Inflammatory macrophage treated with lipopolysaccharide for 4 hours (primary cell): Measurements from ENCODE around the gene ALDH3A1.

Experiments
- DNase-seq: peaks from one replicate; pipeline ENCODE4 v3.0.0-alpha.2; 2020

The ALDH3A1 gene

DNA sequence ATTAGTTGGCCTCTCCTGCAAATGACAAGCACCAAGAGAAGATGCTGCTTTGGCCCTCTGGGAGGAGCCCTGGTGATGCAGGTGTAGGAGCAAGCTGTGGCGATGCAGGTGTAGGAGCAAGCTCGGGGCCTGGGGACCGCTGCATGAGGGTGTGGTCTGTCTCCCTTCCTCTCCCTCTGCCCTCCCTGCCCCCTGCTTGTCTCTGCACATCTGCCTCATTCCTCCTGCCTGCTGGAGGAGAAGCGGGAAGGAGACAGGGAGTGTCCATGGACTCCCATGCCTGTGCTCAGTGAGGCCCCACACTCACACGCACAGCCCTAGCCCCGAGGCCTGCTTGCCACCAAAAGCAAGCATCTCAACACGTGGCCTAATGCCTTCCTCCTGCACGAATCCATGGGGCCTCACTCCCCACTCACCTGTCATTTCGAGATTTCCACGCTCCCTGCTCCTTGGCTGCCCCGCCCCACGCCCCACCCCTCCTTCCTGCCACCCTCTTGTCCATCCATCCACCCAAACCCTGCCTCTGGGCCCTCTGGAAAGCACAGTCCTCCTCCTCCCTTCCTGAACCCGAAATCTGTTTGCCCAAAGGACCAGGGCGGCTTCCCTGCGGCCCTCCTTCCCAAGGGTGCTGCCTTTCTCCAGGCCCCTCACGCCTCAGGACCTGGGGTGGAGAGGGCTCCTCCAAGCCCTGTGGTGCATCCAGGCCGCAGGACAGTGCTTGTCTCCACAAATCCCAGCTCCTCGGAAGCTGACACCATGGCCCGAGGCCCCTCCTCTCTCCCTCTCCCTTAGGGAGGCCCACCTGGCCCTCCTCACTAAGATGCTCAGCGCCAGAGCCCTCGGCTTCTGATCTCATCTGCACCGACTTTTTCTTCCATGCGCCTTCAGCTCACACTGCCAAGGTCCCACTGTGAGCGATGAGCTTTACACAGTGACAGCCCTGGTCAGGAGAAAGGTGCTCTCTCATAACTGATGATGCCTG is 11.8 kb upstream of the ALDH3A1 start:
- DNase-seq: no peak

DNA sequence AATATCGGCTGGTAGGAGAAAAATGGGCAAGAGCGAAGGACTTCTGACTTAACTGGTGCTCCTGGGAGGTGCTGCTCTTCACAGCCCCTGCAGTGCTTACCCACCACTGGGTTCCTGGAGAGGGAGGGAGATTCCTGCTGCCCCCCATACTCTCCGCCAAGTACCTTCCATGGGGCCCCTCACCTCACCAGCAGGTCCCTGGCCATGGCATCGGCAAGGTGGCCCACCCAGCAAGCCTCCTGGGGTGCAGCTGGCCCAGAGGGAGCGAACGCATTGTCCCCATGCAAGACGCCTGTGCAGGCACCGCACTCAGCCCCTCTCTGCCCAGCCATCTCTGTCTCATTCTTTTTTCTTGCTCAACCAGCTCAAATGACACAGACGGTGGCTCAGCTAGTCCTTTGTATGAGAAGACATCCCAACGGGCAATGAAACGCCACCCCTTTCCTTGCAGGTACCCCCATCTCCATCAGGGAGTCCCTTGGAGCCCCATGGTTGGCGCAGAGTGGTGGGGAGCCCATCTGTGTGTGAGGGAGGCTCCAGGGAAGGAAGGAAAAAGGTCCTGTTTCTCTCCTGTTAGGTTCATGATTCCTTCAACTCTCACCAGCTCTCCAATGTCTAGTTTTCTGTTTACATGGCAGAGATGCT is 9.6 kb upstream of the ALDH3A1 start:
- DNase-seq: no peak

DNA sequence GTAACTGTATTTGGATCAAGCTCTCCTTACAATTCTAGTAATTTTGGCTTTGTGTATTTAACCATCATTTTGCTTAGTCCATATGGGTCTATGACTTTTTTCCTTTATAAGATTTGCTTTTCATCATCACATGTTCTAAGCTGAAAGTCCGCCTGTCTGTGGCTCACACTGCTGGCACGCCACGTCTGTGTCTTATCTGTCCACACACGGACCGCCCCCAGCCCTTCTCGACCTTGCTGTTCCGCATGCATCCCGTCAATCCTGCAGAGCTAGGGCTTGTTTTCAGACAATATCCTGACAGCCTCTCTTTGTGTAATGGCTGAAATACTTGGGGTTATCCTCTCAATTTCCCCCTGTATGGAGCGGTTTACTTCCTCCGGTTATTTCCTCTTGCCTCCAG is 8.4 kb upstream of the ALDH3A1 start:
- no peak for DNase-seq

GRCh38 chr17:19755821-19756510 is 7.9 kb upstream of the ALDH3A1 start:
- no peak for DNase-seq

DNA sequence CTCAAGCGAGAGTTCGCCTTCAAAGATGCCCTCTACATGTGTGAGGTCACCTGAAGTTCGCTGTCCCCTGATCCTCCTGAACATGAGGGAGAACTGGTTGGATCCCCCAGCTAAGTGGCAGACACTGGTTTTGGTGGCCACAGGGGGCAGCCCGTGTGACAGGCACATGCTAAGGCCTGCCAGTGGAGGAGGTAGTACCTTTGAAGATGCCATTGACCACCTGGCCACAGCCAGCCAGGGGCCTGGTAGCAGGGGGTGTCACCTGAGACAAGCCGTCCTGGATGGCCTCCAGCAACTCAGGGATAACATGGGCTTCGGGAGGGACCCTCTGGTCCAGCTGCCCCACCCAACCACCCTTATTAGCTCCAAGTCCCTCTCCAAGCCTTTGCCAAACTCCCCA is 7.3 kb upstream of the ALDH3A1 start:
- no peak for DNase-seq

GRCh38 chr17:19753661-19754463 is 5.8 kb upstream of the ALDH3A1 start:
- peak; percentile 25 for DNase-seq

- DNase-seq: peak; percentile 96
Measured at GRCh38 chr17:19753051-19753509, 5.0 kb upstream of the ALDH3A1 start.

DNA sequence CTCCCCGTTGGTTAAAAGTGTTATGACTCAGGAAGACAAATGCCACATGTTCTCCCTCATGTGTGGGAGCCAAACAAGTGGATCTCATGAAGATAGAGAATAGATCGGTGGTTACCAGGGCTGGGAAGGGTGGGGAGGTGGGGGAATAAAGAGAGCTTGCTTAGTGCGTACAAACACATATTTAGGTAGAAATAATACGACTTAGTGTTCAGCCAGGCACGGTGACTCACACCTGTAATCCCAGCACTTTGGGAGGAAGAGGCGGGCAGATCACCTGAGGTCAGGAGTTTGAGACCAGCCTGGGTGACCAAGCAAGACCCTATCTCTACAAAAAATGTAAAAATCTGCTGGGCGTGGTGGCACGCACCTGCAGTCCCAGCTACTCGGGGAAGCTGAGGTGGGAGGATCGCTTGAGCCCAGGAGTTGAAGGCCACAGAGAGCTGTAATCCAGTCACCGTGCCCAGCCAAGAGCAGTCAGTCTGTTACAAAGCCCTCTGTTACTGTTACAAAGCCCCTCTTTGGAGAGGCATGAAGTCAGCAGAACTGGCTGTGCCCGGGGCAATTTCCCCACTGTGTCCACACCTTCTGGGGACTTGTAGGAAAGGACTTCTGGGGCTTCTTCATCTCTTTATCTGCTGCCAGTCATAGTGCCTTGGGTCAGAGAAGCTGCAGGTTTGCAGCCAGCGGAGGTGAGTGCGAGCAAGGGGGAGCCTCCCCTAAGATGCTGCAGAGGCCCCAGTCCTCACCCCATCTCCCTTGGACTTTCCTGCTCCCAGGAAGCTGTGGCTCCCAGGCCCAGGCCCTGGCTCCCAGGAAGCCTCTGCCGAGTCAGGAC is 4.3 kb upstream of the ALDH3A1 start:
- no peak for DNase-seq

GRCh38 chr17:19750835-19751234 is 2.7 kb upstream of the ALDH3A1 start:
- no peak for DNase-seq

- DNase-seq: no peak
Measured at GRCh38 chr17:19750020-19750572, 2.0 kb upstream of the ALDH3A1 start.

DNA sequence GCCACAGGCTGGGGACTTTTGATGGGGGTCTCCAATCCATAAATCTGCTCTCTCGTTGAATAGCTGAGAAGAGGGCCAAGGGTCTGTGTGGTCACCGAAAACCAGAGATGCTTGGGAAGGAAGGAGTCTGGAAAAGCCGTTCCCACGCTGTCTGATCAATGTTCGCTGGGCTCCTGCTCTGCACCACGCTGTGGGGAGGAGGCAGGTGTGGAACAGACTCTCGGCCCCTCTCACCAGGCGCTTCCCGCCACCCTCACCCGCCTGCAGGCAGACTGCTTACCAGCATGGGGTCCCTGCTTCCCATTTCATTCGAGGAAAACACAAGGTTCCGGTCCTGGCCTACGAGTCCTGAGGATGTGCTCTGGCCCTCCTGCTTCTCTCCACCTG is 702 bp upstream of the ALDH3A1 start:
- no peak for DNase-seq

DNA sequence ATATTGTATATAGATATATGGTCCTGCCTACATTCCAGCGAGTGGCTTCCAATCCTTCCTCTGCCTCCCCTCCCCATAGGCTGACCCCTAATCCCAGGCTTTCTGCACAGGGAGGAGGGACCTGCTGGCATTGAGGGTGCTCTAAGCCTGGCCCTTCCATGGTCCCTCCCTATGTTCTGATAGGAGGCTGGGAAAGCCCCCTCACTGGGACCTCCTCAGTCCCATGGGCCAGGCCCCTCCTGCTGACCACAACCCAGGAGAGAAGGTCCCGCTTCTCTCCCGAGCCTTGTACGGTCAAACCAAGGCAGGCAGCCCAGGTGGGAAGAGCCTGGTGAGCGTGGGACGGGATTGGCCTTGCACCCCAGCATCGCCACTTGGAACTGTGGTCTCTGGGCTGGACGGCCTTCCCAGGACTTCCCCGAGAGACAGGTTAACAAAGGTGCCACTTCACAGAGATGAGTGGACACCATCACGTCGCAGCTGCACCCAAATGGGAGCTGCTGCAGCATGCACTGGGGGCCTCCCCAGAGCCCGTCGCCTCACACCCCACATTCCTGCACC is 859 bp downstream of the ALDH3A1 start:
- no peak for DNase-seq

- DNase-seq: no peak
Measured at GRCh38 chr17:19746517-19746916, 1.6 kb downstream of the ALDH3A1 start.

- peak; percentile 80 for DNase-seq
Measured at GRCh38 chr17:19744922-19745757, 3.0 kb downstream of the ALDH3A1 start.

DNA sequence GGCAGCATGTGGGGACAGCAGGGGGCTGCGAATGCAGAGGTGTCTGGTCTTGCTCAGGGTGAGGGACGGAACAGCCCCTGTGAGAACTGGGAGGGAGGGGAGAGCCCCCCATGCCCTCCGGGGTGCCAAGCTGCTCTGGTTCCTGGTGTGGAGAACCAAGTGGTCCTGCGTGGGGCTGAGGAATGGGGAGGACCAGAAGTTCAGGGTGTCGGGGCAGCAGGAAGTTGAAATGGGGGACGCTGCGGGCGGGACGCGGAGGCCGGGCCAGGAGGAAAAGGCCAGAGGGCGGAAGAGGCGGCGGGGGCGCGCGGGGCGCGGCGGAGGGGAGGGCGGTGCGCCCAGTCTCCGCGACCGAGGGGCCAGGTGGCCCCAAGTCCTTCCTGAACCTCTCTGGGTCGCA is 3.6 kb downstream of the ALDH3A1 start:
- DNase-seq: no peak

GRCh38 chr17:19743101-19744100 is 4.7 kb downstream of the ALDH3A1 start:
- no peak for DNase-seq

GRCh38 chr17:19742495-19742894 is 5.6 kb downstream of the ALDH3A1 start:
- no peak for DNase-seq

DNA sequence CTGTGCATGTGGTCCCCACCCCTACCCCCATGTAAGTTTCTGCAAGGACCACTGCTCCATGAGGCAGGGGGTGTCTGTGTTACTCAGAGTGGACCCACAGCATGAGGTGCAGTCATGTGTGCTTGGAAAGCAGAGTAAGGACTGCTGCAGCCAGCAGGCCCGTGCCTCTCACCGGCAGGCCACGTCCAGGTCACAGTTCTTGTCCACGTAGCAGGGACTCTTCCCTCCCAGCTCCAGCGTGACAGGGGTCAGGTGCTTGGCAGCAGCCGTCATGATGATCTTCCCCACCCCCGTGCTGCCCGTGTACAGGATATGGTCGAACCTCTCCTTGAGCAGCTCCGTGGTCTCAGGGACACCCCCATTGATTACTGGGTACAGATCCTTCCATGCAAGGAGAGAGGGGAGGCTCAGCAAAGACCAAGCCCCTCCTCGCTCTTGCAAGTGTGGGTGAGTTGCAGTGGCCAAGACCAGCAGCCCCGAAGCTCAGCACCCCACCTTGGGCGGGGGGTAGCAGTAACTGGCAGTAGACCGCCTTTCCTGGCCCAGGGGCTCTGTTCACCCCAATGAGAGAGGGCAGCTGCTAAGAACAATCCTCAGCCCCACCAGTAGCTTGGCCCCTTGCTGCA is 6.2 kb downstream of the ALDH3A1 start:
- DNase-seq: no peak
